Measurements from ENCODE around the gene ZNF219.

ZNF219 gene

DNA sequence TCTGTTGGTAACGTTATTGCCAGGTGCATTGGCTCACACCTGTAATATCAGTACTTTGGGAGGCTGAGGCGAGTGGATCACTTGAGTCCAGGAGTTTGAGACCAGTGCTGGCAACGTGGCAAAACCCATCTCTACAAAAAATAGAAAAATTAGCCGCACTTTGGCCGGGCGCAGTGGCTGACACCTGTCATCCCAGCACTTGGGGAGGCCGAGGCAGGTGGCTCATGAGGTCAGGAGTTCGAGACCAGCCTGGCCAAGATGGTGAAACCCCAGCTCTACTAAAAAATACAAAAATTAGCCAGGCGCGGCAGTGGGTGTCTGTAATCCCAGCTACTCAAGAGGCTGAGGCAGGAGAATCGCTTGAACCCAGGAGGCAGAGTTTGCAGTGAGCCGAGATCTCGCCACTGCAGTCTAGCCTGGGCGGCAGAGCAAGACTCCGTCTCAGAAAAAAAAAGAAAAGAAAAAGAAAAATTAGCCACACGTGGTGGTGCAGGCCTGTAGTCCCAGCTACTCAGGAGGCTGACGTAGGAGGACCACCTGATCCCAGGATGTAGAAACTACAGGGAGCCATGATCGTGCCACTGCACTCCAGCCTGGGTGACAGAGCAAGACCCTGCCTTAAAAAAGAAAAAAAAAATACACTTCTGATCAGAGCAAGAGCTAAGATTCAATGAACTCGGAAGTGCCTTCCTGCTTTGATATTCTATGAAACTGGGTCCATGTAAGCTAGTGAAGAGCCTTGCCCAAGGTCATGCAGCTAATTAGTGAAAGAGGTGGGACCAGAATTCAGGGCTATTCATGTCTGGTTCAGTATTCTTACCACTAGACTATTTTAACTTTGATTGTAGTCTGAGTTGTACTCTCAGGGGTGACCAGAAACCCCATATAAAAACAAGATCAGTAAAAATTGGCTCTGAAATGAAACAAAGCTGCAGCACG lies 45.0 kb downstream of the ZNF219 start:
- no peak overlapping the region for H3K9ac ChIP-seq (ENCODE audit: low read depth, low read length)
- no peak for TF ChIP-seq EZH2 (IDR thresholded peaks at IDR 0.05; ENCODE audit: borderline replicate concordance, low read depth, low read length, severe bottlenecking)
- no peak for TF ChIP-seq CTCF (IDR thresholded peaks at IDR 0.05; ENCODE audit: borderline replicate concordance, extremely low read depth, low read length, poor library complexity, severe bottlenecking)
- H2AFZ ChIP-seq (ENCODE audit: low read depth, low read length), result no peak overlapping the region

DNA sequence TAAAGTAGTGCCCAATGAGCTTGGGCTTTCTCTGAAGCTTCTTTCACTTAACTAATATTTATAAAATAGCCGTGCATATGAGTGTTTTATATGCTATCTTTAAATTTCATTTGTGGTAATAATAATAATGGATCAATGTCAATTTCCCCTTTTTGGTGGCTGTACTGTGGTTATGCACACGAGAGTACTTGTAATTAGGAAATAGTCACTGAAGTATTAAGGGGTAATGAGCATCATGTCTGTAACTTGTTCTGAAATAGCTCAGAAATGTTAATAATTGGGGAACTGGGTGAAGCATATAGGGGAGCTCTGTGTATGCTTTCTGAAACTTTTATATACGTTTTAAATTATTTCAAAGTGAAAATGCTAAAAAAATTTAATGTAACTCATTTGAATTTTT lies 47.9 kb downstream of the ZNF219 start:
- H3K27ac ChIP-seq (ENCODE audit: low read length), result no peak overlapping the region
- no peak for ATAC-seq (ENCODE audit: insufficient read depth, low read depth)
- TF ChIP-seq EZH2 (IDR thresholded peaks at IDR 0.05; ENCODE audit: borderline replicate concordance, low read depth, low read length, severe bottlenecking) (no peak), CTCF (IDR thresholded peaks at IDR 0.05; ENCODE audit: borderline replicate concordance, extremely low read depth, low read length, poor library complexity, severe bottlenecking) (no peak)
- no peaks in the 10 kb centered on the region for H3K4me1 ChIP-seq (ENCODE audit: insufficient read depth, low read length)
- no peaks in the 10 kb centered on the region for H3K79me2 ChIP-seq (ENCODE audit: insufficient read depth, low read length)
- H3K27me3 ChIP-seq (ENCODE audit: insufficient read depth, low read length, poor library complexity), result peaks cover 38% of the 10 kb centered on the region
- no peaks in the 10 kb centered on the region for H4K20me1 ChIP-seq (ENCODE audit: insufficient read depth, low read length)
- no peak overlapping the region for H3K4me3 ChIP-seq (ENCODE audit: low read depth in 1 of 2, low read length in 2 of 2)
- H3K4me2 ChIP-seq (ENCODE audit: insufficient read depth, low read length), result no peak overlapping the region
- no peak for DNase-seq
- H2AFZ ChIP-seq (ENCODE audit: low read depth, low read length), result no peak overlapping the region
- no peaks in the 10 kb centered on the region for H3K9me3 ChIP-seq (ENCODE audit: insufficient read depth, low read length, severe bottlenecking)
- H3K9ac ChIP-seq (ENCODE audit: low read depth, low read length), result no peak overlapping the region
- H3K36me3 ChIP-seq (ENCODE audit: insufficient read depth, low read length), result no peaks in the 10 kb centered on the region

More for the DNA sequence above, 45.0 kb downstream of the ZNF219 start:
- DNase-seq, result no peak
- Histone ChIP-seq H3K36me3 (ENCODE audit: insufficient read depth, low read length) (no peaks in the 10 kb centered on the region), H3K4me2 (ENCODE audit: insufficient read depth, low read length) (no peak overlapping the region), H3K9me3 (ENCODE audit: insufficient read depth, low read length, severe bottlenecking) (no peaks in the 10 kb centered on the region), H3K27me3 (ENCODE audit: insufficient read depth, low read length, poor library complexity) (peaks cover 28% of the 10 kb centered on the region), H3K27ac (ENCODE audit: low read length) (no peak overlapping the region), H3K79me2 (ENCODE audit: insufficient read depth, low read length) (no peaks in the 10 kb centered on the region), H3K4me1 (ENCODE audit: insufficient read depth, low read length) (no peaks in the 10 kb centered on the region), H4K20me1 (ENCODE audit: insufficient read depth, low read length) (no peaks in the 10 kb centered on the region), H3K4me3 (ENCODE audit: low read depth in 1 of 2, low read length in 2 of 2) (no peak overlapping the region)
- no peak for ATAC-seq (ENCODE audit: insufficient read depth, low read depth)

GRCh38 chr14:21049271-21049673 lies 49.2 kb downstream of the ZNF219 start:
- Histone ChIP-seq H3K27ac (ENCODE audit: low read length) (no peak overlapping the region), H2AFZ (ENCODE audit: low read depth, low read length) (no peak overlapping the region), H3K4me1 (ENCODE audit: insufficient read depth, low read length) (0 out of 2 replicates have a peak, but pooled peaks cover 4% of the 10 kb centered on the region), H3K36me3 (ENCODE audit: insufficient read depth, low read length) (no peaks in the 10 kb centered on the region), H4K20me1 (ENCODE audit: insufficient read depth, low read length) (no peaks in the 10 kb centered on the region), H3K4me3 (ENCODE audit: low read depth in 1 of 2, low read length in 2 of 2) (no peak overlapping the region), H3K9ac (ENCODE audit: low read depth, low read length) (no peak overlapping the region), H3K4me2 (ENCODE audit: insufficient read depth, low read length) (no peak overlapping the region), H3K27me3 (ENCODE audit: insufficient read depth, low read length, poor library complexity) (peaks cover 43% of the 10 kb centered on the region), H3K79me2 (ENCODE audit: insufficient read depth, low read length) (no peaks in the 10 kb centered on the region), H3K9me3 (ENCODE audit: insufficient read depth, low read length, severe bottlenecking) (no peaks in the 10 kb centered on the region)
- TF ChIP-seq CTCF (IDR thresholded peaks at IDR 0.05; ENCODE audit: borderline replicate concordance, extremely low read depth, low read length, poor library complexity, severe bottlenecking), result no peak
- no peak for TF ChIP-seq EZH2 (IDR thresholded peaks at IDR 0.05; ENCODE audit: borderline replicate concordance, low read depth, low read length, severe bottlenecking)
- ATAC-seq (ENCODE audit: insufficient read depth, low read depth) (no peak), DNase-seq (no peak)
